ENCODE measurements around the gene AOC3. TPM values are rescaled to one million over a fixed set of nuclear protein-coding genes. Genes with fewer than 3 reads are reported as not detected.

AOC3 gene
- total and polyA plus RNA-seq, 2 of the 13 experiments (the other 11 are each of a cell fraction or from before 2014, with no cell fraction given) = 8.7 to 51.7 TPM

GRCh38 chr17:42855048-42855596 lies 4.1 kb downstream of the AOC3 start (continued):
- TF ChIP-seq ZNF367 (CRISPR knock-in tag; IDR thresholded peaks at IDR 0.05; ENCODE audit: borderline replicate concordance) (0 out of 2 replicates have a peak, but pooled peaks have one; percentile 28), BRCA1 (CRISPR knock-in tag; IDR thresholded peaks at IDR 0.05) (no peak), YEATS2 (CRISPR knock-in tag; IDR thresholded peaks at IDR 0.05; ENCODE audit: borderline replicate concordance) (no peak), THAP8 (CRISPR knock-in tag; IDR thresholded peaks at IDR 0.05; ENCODE audit: borderline replicate concordance) (no peak), ELF3 (CRISPR knock-in tag; IDR thresholded peaks at IDR 0.05) (peak; percentile 54; the same call in 1 of the 2 replicates), ZNF350 (CRISPR knock-in tag; IDR thresholded peaks at IDR 0.05; ENCODE audit: borderline replicate concordance, low read depth) (0 out of 2 replicates have a peak, but pooled peaks have one; percentile 31), ZNF674 (CRISPR knock-in tag; IDR thresholded peaks at IDR 0.05; ENCODE audit: low read depth) (no peak), MBNL3 (CRISPR knock-in tag; conservative IDR thresholded peaks at IDR 0.05) (no peak), GFI1 (CRISPR knock-in tag; IDR thresholded peaks at IDR 0.05; ENCODE audit: borderline replicate concordance) (peak; percentile 85), PPARG (CRISPR knock-in tag; conservative IDR thresholded peaks at IDR 0.05) (peak; percentile 34; the same call in 1 of the 2 replicates), SMAD3 (CRISPR knock-in tag; IDR thresholded peaks at IDR 0.05) (peak; percentile 36; the same call in 1 of the 2 replicates), BCLAF1 (IDR thresholded peaks at IDR 0.05) (no peak), ZFP91 (CRISPR knock-in tag; IDR thresholded peaks at IDR 0.05; ENCODE audit: borderline replicate concordance) (no peak), PRDM4 (CRISPR knock-in tag; IDR thresholded peaks at IDR 0.05; ENCODE audit: borderline replicate concordance) (no peak), BRF2 (CRISPR knock-in tag; IDR thresholded peaks at IDR 0.05) (no peak)

Measured in HepG2 (cell line).